Endothelial cell of umbilical vein (primary cell): ENCODE data around the gene PDCD7. TPM values are rescaled to one million over a fixed set of nuclear protein-coding genes. Genes with fewer than 3 reads are reported as not detected.

Experiments used
- BruUV-seq: library from RNA; stranded (reverse); fragments of 400-500 nt; replicated peaks from 2 replicates; lab custom pipeline; 2021; lab: Mats Ljungman, UMichigan
- CTCF ChIA-PET: fragments of 300-600, 350-600 bp; sonication (Branson Sonifier 250); formaldehyde crosslinking; loops from one replicate; lab custom pipeline; 2021; ENCODE audit warnings: antibody characterized with exemption, inconsistent platforms; lab: Charles Lee
- POLR2A ChIA-PET: fragments of 300-600, 350-600 bp; sonication (Branson Sonifier 250); formaldehyde crosslinking; loops from one replicate; lab custom pipeline; 2021; ENCODE audit warnings: antibody characterized with exemption, inconsistent platforms; lab: Charles Lee
- DNase-seq: peaks from one replicate; pipeline ENCODE4 v3.0.0-alpha.2; 2011; ENCODE audit warnings: low read depth, low spot score
- FAIRE-seq: peaks from 2 replicates; lab custom pipeline; 2011; peaks lifted over from hg19 to GRCh38; lab: Jason Lieb, UNC
- H2AFZ ChIP-seq: 2 replicates; pipeline ENCODE4 v1.6.0; 2012; ENCODE audit warnings: low read depth, low read length, control low read depth, inconsistent platforms
- H3K27ac ChIP-seq: 2 replicates; pipeline ENCODE4 v1.5.1; 2011; ENCODE audit warnings: low read depth, mild to moderate bottlenecking, control low read depth, low read length, moderate library complexity; ENCODE audit not compliant: insufficient read depth
- H3K27me3 ChIP-seq, 2 experiments: 2 replicates each; pipeline versions ENCODE4 v1.6.0 to v1.6.1; 2011; ENCODE audit warnings: low read length in 2 of 2, mixed read lengths in 1 of 2; ENCODE audit not compliant: control insufficient read depth in 2 of 2, insufficient read depth in 2 of 2
- H3K36me3 ChIP-seq, 2 experiments: 2 replicates in 1 of 2; 3 replicates in 1 of 2; pipeline ENCODE4 v1.5.1; 2011; ENCODE audit warnings: low read length in 2 of 2, mild to moderate bottlenecking in 1 of 2, moderate library complexity in 1 of 2; ENCODE audit not compliant: control insufficient read depth in 2 of 2, insufficient read depth in 2 of 2; ENCODE audit errors: extremely low read depth in 1 of 2
- H3K4me1 ChIP-seq: 3 replicates; pipeline ENCODE4 v1.5.1; 2011; ENCODE audit warnings: mild to moderate bottlenecking, low read length; ENCODE audit not compliant: control insufficient read depth, insufficient read depth; ENCODE audit errors: extremely low read depth
- H3K4me2 ChIP-seq: 2 replicates; pipeline ENCODE4 v1.6.1; 2011; ENCODE audit warnings: low read length, control low read depth, mixed read lengths; ENCODE audit not compliant: insufficient read depth
- H3K4me3 ChIP-seq, 3 experiments: fragments of 200-600 bp in 1 of 3; sonication (generic), shearing (Covaris generic) in 1 of 3; replicated peaks in 1 of 3; 2 replicates each; pipeline ENCODE4 v1.5.1; 2011 to 2016; ENCODE audit warnings: control low read depth in 3 of 3, low read length in 3 of 3, mild to moderate bottlenecking in 2 of 3, inconsistent platforms in 1 of 3, low read depth in 1 of 3, moderate library complexity in 1 of 3; ENCODE audit not compliant: insufficient read depth in 1 of 3
- H3K79me2 ChIP-seq: 2 replicates; pipeline ENCODE4 v1.6.0; 2012; ENCODE audit warnings: low read length, inconsistent platforms; ENCODE audit not compliant: control insufficient read depth, insufficient read depth
- H3K9ac ChIP-seq: replicated peaks from 2 replicates; pipeline ENCODE3; 2011; ENCODE audit warnings: low read length, control low read depth; ENCODE audit not compliant: insufficient read depth; ENCODE audit errors: extremely low read depth
- H3K9me1 ChIP-seq: replicated peaks from 3 replicates; pipeline ENCODE4 v1.6.0; 2011; ENCODE audit warnings: mild to moderate bottlenecking, low read length; ENCODE audit not compliant: control insufficient read depth, insufficient read depth; ENCODE audit errors: extremely low read depth
- H3K9me3 ChIP-seq: replicated peaks from 2 replicates; pipeline ENCODE4 v1.5.1; 2012; ENCODE audit warnings: low read length, inconsistent platforms; ENCODE audit not compliant: control insufficient read depth, insufficient read depth
- H4K20me1 ChIP-seq: replicated peaks from 2 replicates; pipeline ENCODE3; 2011; ENCODE audit warnings: mild to moderate bottlenecking, low read length; ENCODE audit not compliant: control insufficient read depth, insufficient read depth; ENCODE audit errors: extremely low read depth
- CTCF ChIP-seq, 2 donors: IDR thresholded peaks; 1 replicate in 1 of 2; 2 replicates in 1 of 2; pipeline ENCODE4 v1.5.1; 2011; ENCODE audit warnings: low read length in 2 of 2, mild to moderate bottlenecking in 2 of 2, moderate library complexity in 2 of 2, control low read depth in 1 of 2, inconsistent platforms in 1 of 2, low read depth in 1 of 2; ENCODE audit not compliant: insufficient read depth in 1 of 2; ENCODE audit errors: extremely low read depth in 1 of 2
- EZH2 ChIP-seq: IDR thresholded peaks from 2 replicates; pipeline ENCODE4 v1.6.1; 2012; ENCODE audit warnings: borderline replicate concordance, low read depth, mild to moderate bottlenecking, moderate library complexity, low read length, inconsistent platforms; ENCODE audit not compliant: severe bottlenecking
- FOS ChIP-seq: IDR thresholded peaks from 2 replicates; pipeline ENCODE4 v1.6.1; 2011; ENCODE audit warnings: mild to moderate bottlenecking, low read length, moderate library complexity, borderline replicate concordance; ENCODE audit not compliant: insufficient read depth
- GATA2 ChIP-seq: IDR thresholded peaks from 2 replicates; pipeline ENCODE4 v1.7.0; 2011; ENCODE audit warnings: low read depth, mild to moderate bottlenecking, moderate library complexity, mixed read lengths, low read length; ENCODE audit not compliant: insufficient read length, insufficient read depth
- JUN ChIP-seq: IDR thresholded peaks from 2 replicates; pipeline ENCODE4 v1.6.1; 2011; ENCODE audit warnings: borderline replicate concordance, low read depth; ENCODE audit not compliant: insufficient read length, insufficient read depth
- MYC ChIP-seq: IDR thresholded peaks from one replicate; pipeline ENCODE4 v1.6.1; 2011; ENCODE audit warnings: mild to moderate bottlenecking, low read depth, low read length
- POLR2A ChIP-seq: IDR thresholded peaks from 2 replicates; pipeline ENCODE4 v1.6.1; 2012; ENCODE audit warnings: low read depth, mild to moderate bottlenecking, control low read depth, low read length
- POLR2AphosphoS5 ChIP-seq: IDR thresholded peaks from 2 replicates; pipeline ENCODE4 v1.6.1; 2012; ENCODE audit warnings: low read depth, mild to moderate bottlenecking, control low read depth, low read length, moderate library complexity; ENCODE audit not compliant: insufficient read depth
- dilution Hi-C: fragments of 300-500 bp; cut with MboI; formaldehyde crosslinking; loops from one replicate; pipeline ENCODE4 v1.15.0; 2019; ENCODE audit warnings: low sequenced_read_pairs; ENCODE audit not compliant: extremely low pct_ligation_motif_present
- intact Hi-C: fragments of 100-400 bp; cut with micrococcal nuclease; formaldehyde crosslinking; loops from one replicate; pipeline ENCODE4 v1.10.0; 2022
- polyA plus RNA-seq, 4 experiments: library from polyadenylated mRNA; depleted of rRNA in 3 of 4; stranded (reverse) in 3 of 4; unstranded in 1 of 4; fragments of >200 nt; gene quantifications; 2 replicates each; pipeline versions ENCODE4 v1.2.1 to v1.2.3, GENCODE V29; 2011 to 2012; ENCODE audit warnings: missing spikeins in 1 of 4
- total RNA-seq: library from RNA; stranded (reverse); gene quantifications from 2 replicates; pipeline ENCODE4 v1.2.3, GENCODE V29; 2021
- TF ChIP-seq, protein P1 (sequence below): IDR thresholded peaks from 2 replicates; pipeline ENCODE4 v1.6.1; 2011; ENCODE audit not compliant: insufficient read depth, insufficient read length

PDCD7 gene
- total and polyA plus RNA-seq, 2 donors (not counting 3 experiments of a cell fraction or from before 2014, with no cell fraction given), result 12.1 to 19.5 TPM

DNA sequence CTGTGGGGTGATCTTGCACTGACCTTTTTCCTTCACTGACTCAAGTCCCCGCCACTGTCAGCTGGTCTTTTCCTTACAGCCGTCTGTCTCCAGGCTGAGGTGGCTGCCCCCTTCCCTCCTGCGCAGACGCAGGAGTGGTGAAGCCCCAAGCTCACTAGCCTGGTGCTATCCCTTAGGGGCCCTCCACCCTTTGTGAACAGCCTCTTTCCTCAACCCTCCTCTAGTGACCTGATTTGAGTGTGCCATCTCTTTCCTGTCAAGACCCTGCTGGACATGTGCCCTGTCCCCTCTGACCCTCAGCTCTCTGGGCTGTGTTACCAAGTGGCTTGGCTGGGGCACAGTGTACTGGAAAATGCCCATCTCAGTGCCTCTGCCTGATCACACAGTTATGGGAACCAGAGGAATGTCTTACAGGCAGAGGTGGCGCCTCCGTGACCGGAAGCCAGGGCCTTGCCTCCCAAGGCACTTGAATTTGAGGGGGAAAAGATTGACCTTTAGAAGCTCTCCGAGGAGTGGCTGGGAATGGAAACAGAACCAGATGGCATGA is 48.3 kb downstream of the PDCD7 start:
- H3K9me3 ChIP-seq, result no peaks in the 10 kb centered on the region
- H3K4me2 ChIP-seq, result no peak overlapping the region
- FAIRE-seq (no peak), DNase-seq (no peak)
- ChIA-PET POLR2A (no interaction called here), CTCF (interaction anchor here (0.9 to 8.8 kb wide), 8 partner anchors 16 to 354 kb away, joined by 3 to 64 read pairs (median 4); no protein-coding TSS in a partner anchor)
- no peaks in the 10 kb centered on the region for H3K36me3 ChIP-seq
- H3K27me3 ChIP-seq, result peaks cover 31 to 33% of the 10 kb centered on the region in 2 experiments
- no TSS peak for BruUV-seq
- no peaks in the 10 kb centered on the region for H3K9me1 ChIP-seq
- H2AFZ ChIP-seq, result no peak overlapping the region
- no peaks in the 10 kb centered on the region for H3K4me1 ChIP-seq
- H3K9ac ChIP-seq, result no peak overlapping the region
- H4K20me1 ChIP-seq, result no peaks in the 10 kb centered on the region
- H3K27ac ChIP-seq, result no peak overlapping the region
- dilution Hi-C loops, result no loop called here
- TF ChIP-seq EZH2 (no peak), POLR2AphosphoS5 (no peak), JUN (no peak), GATA2 (no peak), CTCF (IDR thresholded peaks at IDR 0.05; ENCODE audit: extremely low read depth in 1 of 2, insufficient read depth in 1 of 2, low read depth in 1 of 2, low read length in 2 of 2) (no peak), MYC (no peak), POLR2A (no peak), FOS (no peak)
- TF ChIP-seq, protein P1, sequence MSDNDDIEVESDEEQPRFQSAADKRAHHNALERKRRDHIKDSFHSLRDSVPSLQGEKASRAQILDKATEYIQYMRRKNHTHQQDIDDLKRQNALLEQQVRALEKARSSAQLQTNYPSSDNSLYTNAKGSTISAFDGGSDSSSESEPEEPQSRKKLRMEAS, result no peak
- H3K4me3 ChIP-seq, result no peak overlapping the region
- no peaks in the 10 kb centered on the region for H3K79me2 ChIP-seq
- intact Hi-C loops, result no loop called here
